GM19372 (cell line): Measurements from ENCODE around the gene NOA1.
A peak's percentile ranks its signal among the peaks of the same experiment; 100 is the strongest.

Source experiments
- ATAC-seq: cut with Tn5 transposase; IDR thresholded peaks from one replicate; pipeline ENCODE4 v1.9.1; 2021; ENCODE audit warnings: mild to moderate bottlenecking, low read depth, moderate library complexity; ENCODE audit not compliant: unreplicated experiment

Gene NOA1

DNA sequence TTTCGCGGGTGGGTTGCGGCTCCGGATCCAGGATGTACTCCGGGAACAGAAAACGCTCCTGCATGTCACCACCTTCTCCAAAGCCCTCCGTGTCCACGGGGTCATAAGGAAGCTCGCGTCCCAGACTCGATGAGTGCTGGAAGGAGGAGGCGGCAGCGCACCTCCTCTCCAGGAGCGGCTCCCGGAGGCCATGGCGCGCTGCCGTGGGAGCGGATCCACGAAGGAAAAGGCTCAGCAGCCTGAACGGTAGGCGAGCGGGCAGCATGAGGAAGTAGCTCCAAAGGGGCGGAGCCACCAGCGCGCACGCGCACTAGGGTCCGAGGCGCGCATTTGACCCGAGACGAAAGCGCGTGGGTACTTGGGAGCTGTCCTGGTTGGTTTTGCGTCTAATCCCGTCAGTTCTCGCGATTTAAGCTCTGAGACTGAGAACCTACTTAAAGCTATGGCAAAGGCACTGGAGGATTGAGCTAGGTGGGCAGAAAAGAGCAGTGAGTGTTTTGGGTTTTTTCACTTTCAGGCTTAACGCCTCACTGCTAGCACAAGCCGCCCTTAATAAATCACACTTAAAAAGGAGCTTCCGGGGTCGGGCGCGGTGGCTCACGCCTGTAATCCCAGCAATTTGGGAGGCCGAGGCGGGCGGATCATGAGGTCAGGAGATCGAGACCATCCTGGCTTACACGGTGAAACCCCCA, at the start of gene NOA1:
TSS of gene NOA1 (minus strand) at position 286 of the 692 bp plus-strand sequence. CDS start at position 265, 21 bp downstream.
- ATAC-seq: peak; percentile 77

DNA sequence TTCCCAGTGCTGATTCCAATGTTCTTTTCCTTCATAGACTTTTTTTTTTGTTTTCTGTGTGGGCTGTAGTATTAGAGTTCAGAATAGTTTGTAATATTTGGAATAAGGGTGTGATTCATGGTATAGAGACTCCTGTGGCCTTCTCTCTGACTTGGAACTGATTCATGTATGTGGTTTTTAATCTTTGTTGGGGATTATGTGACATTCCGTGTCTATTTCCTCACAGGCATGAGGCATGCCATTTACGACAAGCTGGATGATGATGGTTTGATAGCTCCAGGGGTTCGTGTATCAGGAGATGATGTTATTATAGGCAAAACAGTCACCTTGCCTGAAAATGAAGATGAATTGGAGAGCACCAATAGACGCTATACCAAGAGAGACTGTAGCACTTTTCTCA, 45.7 kb upstream of the NOA1 start:
- no peak for ATAC-seq

DNA sequence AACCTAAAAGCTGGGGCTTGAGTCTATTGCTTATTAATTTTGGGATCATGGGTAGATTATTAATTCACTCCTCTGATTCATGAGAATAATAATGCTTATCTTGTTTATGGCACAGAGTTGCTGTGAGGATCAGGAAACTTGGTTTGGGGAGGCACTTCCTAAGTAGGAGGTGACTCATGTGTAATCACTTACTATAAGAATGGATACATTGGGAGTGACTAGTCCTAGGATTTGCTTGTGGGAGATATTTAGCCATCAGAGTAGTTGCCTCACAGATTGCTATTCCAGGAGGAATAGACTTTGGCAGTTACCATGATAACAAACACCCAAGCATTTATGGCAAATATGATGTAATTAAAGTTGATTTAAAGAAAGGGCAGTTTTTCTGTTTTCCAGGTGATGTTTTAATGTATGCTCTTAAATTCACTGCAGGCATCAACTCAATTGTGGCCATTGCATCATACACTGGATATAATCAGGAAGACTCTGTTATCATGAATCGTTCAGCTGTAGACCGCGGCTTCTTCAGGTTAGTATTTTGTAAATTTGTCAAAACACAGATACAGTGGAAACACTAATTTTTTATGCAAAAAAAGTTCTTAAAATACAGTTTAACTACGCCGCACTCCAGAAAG, 43.2 kb upstream of the NOA1 start:
- ATAC-seq: no peak

GRCh38 chr4:57018980-57019379, 41.6 kb upstream of the NOA1 start:
- no peak for ATAC-seq

GRCh38 chr4:57013543-57014120, 36.2 kb upstream of the NOA1 start:
- ATAC-seq: no peak

DNA sequence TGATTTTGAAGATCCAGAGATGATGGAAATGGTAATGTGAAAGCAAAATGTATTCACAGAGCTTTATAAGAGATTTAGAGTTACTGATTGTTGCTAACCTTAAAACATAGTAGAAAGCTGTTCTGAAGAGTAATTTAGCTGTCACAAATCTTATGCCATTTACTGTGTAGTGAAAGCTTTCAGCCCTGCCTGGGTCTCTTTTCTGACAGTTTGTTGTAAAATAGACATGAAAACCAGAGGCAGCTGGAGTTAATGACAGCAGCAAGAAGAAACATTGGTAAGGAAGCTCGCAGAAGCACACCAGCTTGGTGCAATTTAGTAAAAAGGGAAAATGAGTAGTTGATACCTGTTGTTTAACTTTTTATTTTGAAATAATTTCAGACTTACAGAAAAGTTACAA, 22.3 kb upstream of the NOA1 start:
- ATAC-seq: no peak

DNA sequence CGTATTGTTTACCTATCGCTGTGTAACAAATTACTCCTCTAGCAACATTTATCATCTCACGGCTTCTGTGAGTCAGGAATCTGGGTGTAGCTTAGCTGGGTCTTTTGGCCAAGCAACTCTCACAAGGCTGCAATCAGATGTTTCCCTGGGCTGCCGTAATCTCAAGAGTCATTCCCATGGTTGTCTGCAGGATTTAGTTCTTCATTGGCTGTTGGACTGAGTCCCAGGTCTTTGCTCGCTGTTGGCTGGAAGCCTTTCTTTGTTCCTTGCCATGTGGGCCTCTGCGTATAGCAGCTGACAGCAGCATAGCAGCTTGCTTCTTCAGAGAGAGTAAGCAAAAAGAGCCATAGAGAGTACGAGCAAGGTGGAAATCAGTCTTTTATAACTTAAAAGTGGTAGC, 18.1 kb upstream of the NOA1 start:
- ATAC-seq: no peak

- ATAC-seq: no peak
These were observed 12.9 kb upstream of the NOA1 start for GRCh38 chr4:56990109-56990905.

DNA sequence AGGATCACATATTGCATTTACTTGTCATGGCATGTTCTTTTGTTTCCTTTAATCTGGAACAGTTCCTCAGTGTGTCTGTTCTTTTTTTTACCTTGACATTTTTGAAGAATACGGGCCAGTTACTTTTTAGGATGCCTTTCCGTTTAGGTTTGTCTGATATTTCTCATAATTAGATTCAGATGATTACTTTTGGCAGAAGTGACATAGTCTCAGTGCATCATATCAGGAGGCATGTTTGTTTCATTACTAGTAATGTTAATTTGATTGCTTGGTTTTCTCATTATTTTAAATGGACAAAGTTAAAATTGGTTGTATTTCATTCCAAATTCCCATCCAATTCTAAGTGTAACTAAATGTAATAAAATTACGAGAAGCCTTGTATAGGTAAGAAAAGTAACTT, 9.5 kb upstream of the NOA1 start:
- ATAC-seq: no peak

DNA sequence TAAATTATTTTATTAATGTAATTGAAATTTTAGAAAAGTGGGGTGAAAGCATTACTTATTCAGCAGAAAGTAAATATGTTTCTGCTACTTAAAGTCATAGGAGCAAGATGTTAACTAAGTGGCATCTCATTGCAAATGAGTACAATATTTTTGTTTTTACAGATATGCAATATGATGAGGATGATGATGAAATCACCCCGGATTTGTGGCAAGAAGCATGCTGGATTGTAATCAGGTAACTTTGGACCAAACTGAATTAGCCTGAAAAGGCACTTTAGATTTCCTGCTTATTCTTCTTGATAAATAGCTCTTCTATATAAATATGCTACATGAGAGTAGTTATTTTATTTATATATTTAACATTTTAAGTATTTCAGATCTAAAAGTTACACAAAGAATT, 8.8 kb upstream of the NOA1 start:
- no peak for ATAC-seq

DNA sequence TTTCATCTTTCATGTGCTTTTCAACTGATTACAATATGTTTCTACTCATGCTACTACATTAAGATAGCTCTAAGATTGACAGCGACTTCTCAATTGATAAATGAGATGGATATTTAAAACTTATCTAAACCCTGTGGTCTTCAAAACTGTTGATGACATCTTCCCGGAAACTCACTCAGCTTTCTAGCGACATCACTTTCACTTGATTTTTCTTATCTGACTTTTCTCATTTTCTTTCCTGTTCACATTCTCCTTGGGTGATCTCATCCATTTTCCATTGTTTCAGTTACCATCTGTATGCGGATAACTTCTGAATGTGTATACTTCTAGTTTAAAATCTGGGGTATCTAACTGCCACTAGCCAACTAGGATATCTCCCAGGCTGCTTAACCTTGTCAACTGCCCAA, 4.4 kb upstream of the NOA1 start:
- no peak for ATAC-seq

- ATAC-seq: no peak
These were observed 2.1 kb upstream of the NOA1 start for GRCh38 chr4:56979421-56980072.

DNA sequence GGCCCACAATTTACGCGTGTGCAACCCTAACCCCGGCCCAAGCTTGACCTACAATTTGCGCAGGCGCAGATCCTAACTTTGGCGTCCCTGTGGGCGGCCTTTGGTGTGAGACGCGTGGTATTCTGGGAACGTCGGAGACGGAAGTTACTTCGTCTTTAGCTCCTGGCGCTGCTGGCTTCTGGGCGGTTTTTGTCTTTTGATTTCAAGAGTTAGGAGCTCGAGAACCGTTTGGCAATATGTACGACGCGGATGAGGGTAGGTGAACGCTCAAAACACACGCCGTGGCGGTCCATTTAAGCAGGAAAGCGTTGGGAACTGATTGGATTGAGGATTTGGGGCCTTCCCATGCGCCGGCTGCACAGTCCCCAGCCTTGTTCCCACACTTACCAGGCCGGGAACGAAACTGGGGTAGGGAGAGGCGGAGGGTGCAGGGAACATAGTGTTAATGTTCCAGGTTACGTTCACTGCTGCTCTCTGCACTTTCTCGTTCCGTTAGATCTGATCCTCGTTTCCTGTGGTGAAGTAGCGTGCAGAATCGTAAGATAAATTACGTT, 1.4 kb upstream of the NOA1 start, which contains the start of gene POLR2B:
TSS of gene POLR2B (plus strand) at position 147 of the 554 bp plus-strand sequence. CDS start at position 237, 90 bp downstream.
- peak; percentile 39 for ATAC-seq

GRCh38 chr4:56976837-56977320, 527 bp downstream of the NOA1 start:
- peak; percentile 23 for ATAC-seq

GRCh38 chr4:56976283-56976836, 1.0 kb downstream of the NOA1 start:
- no peak for ATAC-seq

- no peak for ATAC-seq
These were observed 4.1 kb downstream of the NOA1 start for GRCh38 chr4:56973336-56973735.

DNA sequence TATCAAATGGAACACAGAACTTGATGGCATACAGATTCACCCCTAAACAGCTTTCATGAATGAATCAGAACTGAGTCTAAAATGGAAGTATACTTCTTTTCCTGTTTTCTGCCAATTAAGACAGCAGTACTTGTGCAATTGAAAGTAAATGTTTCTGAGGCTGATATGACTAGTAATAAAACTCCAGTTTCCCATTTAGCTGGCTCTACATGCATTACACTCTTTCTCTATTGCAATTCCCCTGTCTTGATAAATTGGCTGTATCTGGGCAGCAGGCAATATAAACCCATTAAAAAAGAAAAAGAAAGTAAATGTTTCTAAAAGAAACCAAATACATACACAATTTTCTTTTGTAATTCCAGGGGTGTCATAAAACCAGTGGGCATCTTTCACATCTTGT, 4.6 kb downstream of the NOA1 start:
- ATAC-seq: no peak

DNA sequence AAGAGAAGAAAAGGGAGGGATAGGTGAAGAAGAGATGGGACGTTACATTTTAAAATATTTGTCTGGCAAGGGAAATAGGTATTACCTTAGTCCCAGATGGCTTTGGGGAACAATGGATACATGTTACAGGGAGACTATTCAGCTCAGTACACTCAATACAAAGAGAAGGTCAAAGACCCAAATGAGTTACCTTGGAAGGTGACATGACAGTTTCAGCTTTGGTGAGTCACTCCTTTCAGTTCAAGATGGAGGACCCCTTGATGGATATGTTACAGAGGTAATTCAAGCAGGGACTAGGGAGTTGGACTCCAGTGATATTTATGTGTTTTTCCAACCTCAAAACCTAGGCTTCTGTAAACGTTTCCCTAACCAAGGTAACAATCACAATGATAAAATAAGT, 5.0 kb downstream of the NOA1 start:
- no peak for ATAC-seq

- no peak for ATAC-seq
These were observed 6.0 kb downstream of the NOA1 start for GRCh38 chr4:56971383-56971782.

GRCh38 chr4:56961107-56961500, 16.3 kb downstream of the NOA1 start:
- ATAC-seq: no peak
